Breast epithelium (tissue), 4 donors: ENCODE data around the gene PTPRN2. TPM values are rescaled to one million over a fixed set of nuclear protein-coding genes. Genes with fewer than 3 reads are reported as not detected.
A peak's percentile ranks its signal among the peaks of the same experiment; 100 is the strongest.

Experiments used
- DNase-seq, 2 donors: peaks; one replicate each; pipeline ENCODE4 v3.0.0-alpha.2; 2019; ENCODE audit warnings: low spot score in 2 of 2
- H3K27ac ChIP-seq, 2 donors: fragments of 200-600 bp; sonication (generic) in 1 of 2; one replicate each; pipeline ENCODE4 v1.5.1; 2016 to 2019; ENCODE audit warnings: mild to moderate bottlenecking in 1 of 2
- H3K27me3 ChIP-seq, 2 donors: fragments of 200-600 bp; sonication (generic) in 1 of 2; one replicate each; pipeline versions ENCODE4 v1.5.1 to v1.6.0; 2017 to 2019; ENCODE audit warnings: control low read depth in 1 of 2, mild to moderate bottlenecking in 1 of 2
- H3K36me3 ChIP-seq: fragments of 200-600 bp; one replicate; pipeline ENCODE4 v1.5.1; 2019
- H3K4me1 ChIP-seq, 2 donors: fragments of 200-600 bp; sonication (generic); one replicate each; pipeline ENCODE4 v1.5.1; 2016 to 2019; ENCODE audit warnings: control low read depth in 1 of 2
- H3K4me3 ChIP-seq, 3 donors: fragments of 200-600 bp; sonication (generic); 1 replicate in 2 of 3; 2 replicates in 1 of 3; pipeline ENCODE4 v1.5.1; 2016 to 2019; ENCODE audit warnings: mild to moderate bottlenecking in 3 of 3, moderate library complexity in 2 of 3
- H3K9me3 ChIP-seq, 2 donors: fragments of 200-600 bp; sonication (generic) in 1 of 2; one replicate each; pipeline ENCODE4 v1.5.1; 2016 to 2019; ENCODE audit warnings: control low read depth in 1 of 2
- CTCF ChIP-seq, 3 donors: fragments of 450-650 bp; IDR thresholded peaks; one replicate each; pipeline ENCODE4 v1.5.1; 2016 to 2017; ENCODE audit warnings: antibody characterized with exemption in 3 of 3, mild to moderate bottlenecking in 3 of 3, moderate library complexity in 3 of 3
- POLR2A ChIP-seq: fragments of 450-650 bp; IDR thresholded peaks from one replicate; pipeline ENCODE4 v1.6.1; 2016; ENCODE audit warnings: antibody characterized with exemption, mild to moderate bottlenecking, moderate library complexity
- POLR2AphosphoS5 ChIP-seq, 3 donors: sonication (generic); formaldehyde crosslinking; IDR thresholded peaks; one replicate each; pipeline ENCODE4 v1.6.1; 2017; ENCODE audit warnings: antibody characterized with exemption in 3 of 3
- intact Hi-C: fragments of 100-400 bp; cut with DNase I; formaldehyde crosslinking; loops from one replicate; pipeline ENCODE4 v1.15.1; 2023; ENCODE audit warnings: low total_unique reads
- total RNA-seq, 3 donors: library from RNA; depleted of rRNA; stranded (reverse); fragments of >200 nt; gene quantifications; one replicate each; pipeline ENCODE4 v1.1.0, GENCODE V29; 2016

The PTPRN2 gene
- total RNA-seq, 3 donors from 2014 or later: 1.6 to 2.2 (median 2.2) TPM

- Histone ChIP-seq H3K4me3 (no peak overlapping the region), H3K4me1 (no peaks in the 10 kb centered on the region), H3K27ac (no peak overlapping the region), H3K9me3 (peaks cover 0 to 5% of the 10 kb centered on the region in 2 donors), H3K36me3 (no peaks in the 10 kb centered on the region), H3K27me3 (no peaks in the 10 kb centered on the region)
- TF ChIP-seq POLR2A (no peak), CTCF (IDR thresholded peaks at IDR 0.05) (no peak), POLR2AphosphoS5 (IDR thresholded peaks at IDR 0.05) (no peak)
- DNase-seq: peak in 1 of 2 donors; percentile 42
- intact Hi-C loops: no loop called here
Measured at GRCh38 chr7:158028971-158029370, 558.7 kb downstream of the PTPRN2 start.

GRCh38 chr7:158028290-158028941, 559.2 kb downstream of the PTPRN2 start:
- H3K27me3 ChIP-seq: no peaks in the 10 kb centered on the region
- DNase-seq: peak in 1 of 2 donors; percentile 71
- TF ChIP-seq POLR2AphosphoS5 (IDR thresholded peaks at IDR 0.05): no peak
- no peak for TF ChIP-seq POLR2A
- TF ChIP-seq CTCF (IDR thresholded peaks at IDR 0.05): no peak
- no peak overlapping the region for H3K4me3 ChIP-seq
- no peaks in the 10 kb centered on the region for H3K36me3 ChIP-seq
- no peak overlapping the region for H3K27ac ChIP-seq
- no peaks in the 10 kb centered on the region for H3K9me3 ChIP-seq
- intact Hi-C loops: no loop called here
- no peaks in the 10 kb centered on the region for H3K4me1 ChIP-seq

DNA sequence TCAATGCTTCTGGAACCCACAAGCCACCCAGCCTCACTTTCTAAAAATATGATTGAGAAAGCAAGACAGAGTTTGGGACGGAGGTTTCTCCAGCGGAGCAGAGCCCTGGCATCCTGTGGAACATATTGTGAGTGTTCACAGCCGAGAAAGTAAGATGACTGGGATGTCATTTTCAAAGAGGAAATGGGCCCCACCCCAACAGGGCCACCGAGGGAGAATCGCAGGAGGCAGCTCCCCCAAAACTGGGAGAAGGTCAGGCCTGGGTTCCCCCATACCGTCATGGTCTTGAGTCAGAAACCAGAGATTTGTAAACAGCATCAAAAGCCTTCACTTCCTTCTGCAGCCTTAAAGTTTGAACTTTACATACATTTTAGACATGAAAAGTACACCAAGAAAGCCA, 560.0 kb downstream of the PTPRN2 start:
- TF ChIP-seq POLR2A (no peak), CTCF (IDR thresholded peaks at IDR 0.05) (no peak), POLR2AphosphoS5 (IDR thresholded peaks at IDR 0.05) (no peak)
- Histone ChIP-seq H3K9me3 (no peaks in the 10 kb centered on the region), H3K4me3 (no peak overlapping the region), H3K27ac (no peak overlapping the region), H3K36me3 (no peaks in the 10 kb centered on the region), H3K27me3 (no peaks in the 10 kb centered on the region), H3K4me1 (no peaks in the 10 kb centered on the region)
- intact Hi-C loops: no loop called here
- DNase-seq: peak in 1 of 2 donors; percentile 22

DNA sequence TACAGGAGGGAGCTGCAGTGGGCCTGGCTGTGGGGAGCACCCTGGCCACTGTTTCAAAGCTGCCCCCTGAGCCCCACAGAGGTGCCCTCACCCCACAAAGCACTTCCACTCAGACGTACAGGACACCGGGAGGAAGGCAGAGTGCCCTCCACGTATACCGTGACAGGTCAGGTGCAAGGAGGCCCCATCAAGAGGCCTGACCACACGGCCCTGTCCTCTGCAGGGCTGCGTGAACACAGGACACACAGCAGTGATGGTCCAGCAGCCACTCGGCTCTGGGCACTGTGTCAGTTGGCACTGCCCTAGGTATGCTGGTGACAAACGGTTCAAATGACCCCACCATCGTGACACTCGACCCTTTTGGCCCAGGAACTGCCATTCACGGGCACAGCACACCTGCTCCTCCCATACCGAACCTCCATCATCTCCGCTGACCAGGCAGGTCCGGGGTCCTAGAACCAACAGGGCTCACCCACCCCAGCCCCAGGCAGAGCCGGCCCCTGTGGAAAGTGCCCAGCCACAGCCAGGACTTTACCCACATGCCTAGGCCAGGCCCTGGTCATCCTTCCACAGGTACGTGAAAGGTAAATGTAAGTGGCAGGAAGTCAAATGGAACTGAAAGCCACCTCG, 560.9 kb downstream of the PTPRN2 start:
- H3K27ac ChIP-seq: no peak overlapping the region
- no peaks in the 10 kb centered on the region for H3K4me1 ChIP-seq
- no peaks in the 10 kb centered on the region for H3K9me3 ChIP-seq
- intact Hi-C loops: no loop called here
- H3K4me3 ChIP-seq: no peak overlapping the region
- no peaks in the 10 kb centered on the region for H3K27me3 ChIP-seq
- TF ChIP-seq POLR2A (no peak), POLR2AphosphoS5 (IDR thresholded peaks at IDR 0.05) (no peak), CTCF (IDR thresholded peaks at IDR 0.05) (no peak)
- no peaks in the 10 kb centered on the region for H3K36me3 ChIP-seq
- peak in 1 of 2 donors; percentile 47 for DNase-seq
